ENCODE measurements around the gene BACH2. TPM values are rescaled to one million over a fixed set of nuclear protein-coding genes. Genes with fewer than 3 reads are reported as not detected.

Gene BACH2
- total and polyA plus RNA-seq, 2 of the 4 experiments (the other 2 are of a cell fraction), result 1.3 to 1.4 TPM

DNA sequence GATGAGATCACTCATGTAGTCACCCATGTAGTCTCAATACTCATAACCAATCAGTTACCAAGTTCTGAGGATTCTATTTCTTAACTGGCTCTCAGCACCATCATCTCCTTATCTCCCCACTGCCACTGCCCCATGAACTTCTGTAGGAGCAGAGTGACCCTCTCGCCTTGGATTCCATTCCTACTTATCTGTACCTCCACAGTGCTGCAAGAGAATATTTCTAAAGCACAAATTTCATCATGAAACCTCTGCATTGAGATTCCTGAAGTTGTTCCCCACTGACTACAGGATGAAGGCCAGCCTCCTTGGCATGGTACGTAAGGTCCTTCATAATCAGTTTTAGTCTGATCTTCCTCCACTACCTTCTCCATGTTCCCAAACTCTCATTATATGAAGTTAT, 34.8 kb downstream of the BACH2 start:
- peaks cover 6% of the 10 kb centered on the region for H3K4me1 ChIP-seq (ENCODE audit: control insufficient read depth, insufficient read depth, low read length)
- H3K4ac ChIP-seq (ENCODE audit: low read depth, low read length), result no peak overlapping the region
- H2BK15ac ChIP-seq (ENCODE audit: low read depth, low read length), result no peak overlapping the region
- no peak overlapping the region for H3K14ac ChIP-seq (replicated peaks; ENCODE audit: low read depth, low read length)
- no peak overlapping the region for H2BK20ac ChIP-seq (ENCODE audit: low read depth, low read length)
- H3K4me2 ChIP-seq (ENCODE audit: low read depth, low read length), result no peak overlapping the region
- TF ChIP-seq BHLHE40 (IDR thresholded peaks at IDR 0.05; ENCODE audit: low read depth, low read length), result no peak
- TF ChIP-seq, protein P1, sequence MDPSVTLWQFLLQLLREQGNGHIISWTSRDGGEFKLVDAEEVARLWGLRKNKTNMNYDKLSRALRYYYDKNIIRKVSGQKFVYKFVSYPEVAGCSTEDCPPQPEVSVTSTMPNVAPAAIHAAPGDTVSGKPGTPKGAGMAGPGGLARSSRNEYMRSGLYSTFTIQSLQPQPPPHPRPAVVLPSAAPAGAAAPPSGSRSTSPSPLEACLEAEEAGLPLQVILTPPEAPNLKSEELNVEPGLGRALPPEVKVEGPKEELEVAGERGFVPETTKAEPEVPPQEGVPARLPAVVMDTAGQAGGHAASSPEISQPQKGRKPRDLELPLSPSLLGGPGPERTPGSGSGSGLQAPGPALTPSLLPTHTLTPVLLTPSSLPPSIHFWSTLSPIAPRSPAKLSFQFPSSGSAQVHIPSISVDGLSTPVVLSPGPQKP (IDR thresholded peaks at IDR 0.05; ENCODE audit: borderline replicate concordance, low read depth, low read length), result no peak
- TF ChIP-seq CHD1 (IDR thresholded peaks at IDR 0.05; ENCODE audit: low read depth, low read length), result no peak
- no peak for TF ChIP-seq MAFK (IDR thresholded peaks at IDR 0.05; ENCODE audit: low read depth, low read length)
- TF ChIP-seq, protein P2, sequence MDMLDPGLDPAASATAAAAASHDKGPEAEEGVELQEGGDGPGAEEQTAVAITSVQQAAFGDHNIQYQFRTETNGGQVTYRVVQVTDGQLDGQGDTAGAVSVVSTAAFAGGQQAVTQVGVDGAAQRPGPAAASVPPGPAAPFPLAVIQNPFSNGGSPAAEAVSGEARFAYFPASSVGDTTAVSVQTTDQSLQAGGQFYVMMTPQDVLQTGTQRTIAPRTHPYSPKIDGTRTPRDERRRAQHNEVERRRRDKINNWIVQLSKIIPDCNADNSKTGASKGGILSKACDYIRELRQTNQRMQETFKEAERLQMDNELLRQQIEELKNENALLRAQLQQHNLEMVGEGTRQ (IDR thresholded peaks at IDR 0.05; ENCODE audit: low read depth, low read length), result no peak
- TF ChIP-seq CEBPB (IDR thresholded peaks at IDR 0.05; ENCODE audit: low read depth, low read length), result no peak
- TF ChIP-seq NFE2L2 (IDR thresholded peaks at IDR 0.05; ENCODE audit: low read depth, low read length), result no peak
- no peak for TF ChIP-seq SMC3 (IDR thresholded peaks at IDR 0.05; ENCODE audit: low read depth, low read length)
- H3K27ac ChIP-seq (ENCODE audit: insufficient read depth, low read length), result no peak overlapping the region
- no peak overlapping the region for H2BK5ac ChIP-seq (ENCODE audit: low read depth, low read length, poor library complexity, severe bottlenecking)
- in situ Hi-C loops (cut with MboI; ENCODE audit: low sequenced_read_pairs) (no loop called here), intact Hi-C loops (cut with micrococcal nuclease) (no loop called here), dilution Hi-C loops (cut with HindIII; ENCODE audit: low sequenced_read_pairs, unreplicated experiment) (no loop called here)
- H2BK120ac ChIP-seq (ENCODE audit: low read depth, low read length), result no peak overlapping the region
- POLR2A ChIA-PET (ENCODE audit: unreplicated experiment), result no interaction called here
- H4K20me1 ChIP-seq (ENCODE audit: insufficient read depth, low read length), result no peaks in the 10 kb centered on the region
- peaks cover 3% of the 10 kb centered on the region; the same call in 1 of the 2 replicates for H3K9me1 ChIP-seq (ENCODE audit: insufficient read depth, low read length)
- H3K79me1 ChIP-seq (ENCODE audit: low read depth in 1 of 2, low read length in 2 of 2), result no peaks in the 10 kb centered on the region
- no peak overlapping the region for H3K56ac ChIP-seq (ENCODE audit: extremely low read depth, insufficient read depth, low read length)
- H3K18ac ChIP-seq (ENCODE audit: low read depth, low read length), result no peak overlapping the region
- H3K23ac ChIP-seq (ENCODE audit: low read depth, low read length), result no peak overlapping the region
- no peak overlapping the region for H2AFZ ChIP-seq (replicated peaks; ENCODE audit: low read length, poor library complexity)
- no peaks in the 10 kb centered on the region for H3K36me3 ChIP-seq (ENCODE audit: control insufficient read depth, insufficient read depth, low read length)
- H3K9me3 ChIP-seq (ENCODE audit: control insufficient read depth, insufficient read depth, low read length), result no peaks in the 10 kb centered on the region
- H2AK9ac ChIP-seq (replicated peaks; ENCODE audit: low read depth, low read length, poor library complexity), result no peak overlapping the region
- no peaks in the 10 kb centered on the region; the same call in 1 of the 2 replicates for H3K27me3 ChIP-seq (ENCODE audit: control insufficient read depth, insufficient read depth, low read length)
- H4K91ac ChIP-seq (ENCODE audit: insufficient read depth, low read depth, low read length), result no peak overlapping the region
- H3K9ac ChIP-seq (ENCODE audit: low read depth, low read length), result no peak overlapping the region
- BruUV-seq (replicated peaks), result no TSS peak
- ATAC-seq (ENCODE audit: low read depth) (no peak), DNase-seq (no peak)
- CTCF ChIA-PET, result no interaction called here
- H4K5ac ChIP-seq (ENCODE audit: low read depth, low read length), result no peak overlapping the region
- no peak overlapping the region for H4K8ac ChIP-seq (ENCODE audit: low read depth in 2 of 2, low read length in 2 of 2)
- no CpG with 5 or more reads among the region's 2 CpGs for WGBS, 2 experiments (ENCODE audit: extremely low coverage in 2 of 2, insufficient read length in 1 of 2)
- no peak overlapping the region for H3K4me3 ChIP-seq (ENCODE audit: insufficient read depth, low read depth, low read length)
- H2AK5ac ChIP-seq (ENCODE audit: low read depth, low read length), result no peak overlapping the region
